HS-27A (cell line): ENCODE measurements around the gene ADGRG3.

ENCODE experiments used
- DNase-seq: peaks from one replicate; pipeline ENCODE4 v3.0.0-alpha.2; 2012; ENCODE audit warnings: low read depth, missing footprints

The ADGRG3 gene

DNA sequence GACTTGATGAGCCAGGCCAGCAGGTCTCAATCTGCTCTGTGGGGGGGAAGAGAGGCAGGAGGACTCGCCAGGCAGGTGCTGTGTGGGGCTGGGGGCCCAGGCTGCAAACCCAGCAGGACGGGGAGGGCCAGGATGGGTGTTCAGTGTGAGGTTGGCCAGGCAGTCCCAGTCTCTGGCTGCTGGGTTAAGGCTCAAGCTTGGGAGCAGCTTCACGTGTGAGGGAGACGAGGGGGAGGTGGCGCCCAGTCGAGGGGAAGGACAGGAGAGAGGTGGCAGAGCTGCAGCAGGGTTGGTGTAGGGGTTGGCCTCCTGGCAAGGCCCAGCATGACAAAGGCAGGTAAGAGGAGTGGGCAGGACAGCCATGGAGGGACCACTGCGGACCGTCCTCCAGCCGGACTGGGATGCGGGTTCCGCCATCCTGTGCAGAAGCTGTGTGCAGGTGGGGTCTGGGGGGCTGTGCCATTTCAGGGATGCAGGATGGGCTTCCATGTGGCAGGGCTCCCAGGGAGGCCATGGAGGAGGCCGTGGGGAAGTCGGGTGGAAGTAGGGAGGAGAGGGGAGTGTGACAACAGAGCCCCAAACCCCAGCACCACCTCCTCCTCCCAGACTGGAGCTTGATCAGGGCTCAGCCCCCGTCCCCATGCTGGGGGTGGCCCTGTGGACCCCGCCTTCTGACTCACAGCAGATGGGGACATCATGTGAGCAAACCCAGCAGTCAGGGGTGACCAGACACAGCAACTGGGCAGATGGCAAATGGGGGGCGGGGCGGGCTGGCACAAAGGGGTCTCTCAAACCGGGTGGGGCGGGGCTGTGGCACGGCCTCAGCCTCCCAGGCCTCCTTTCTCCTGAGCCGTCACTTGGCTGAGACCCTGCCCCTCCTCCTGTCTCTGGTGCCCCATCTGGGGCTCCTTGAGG lies 36.9 kb upstream of the ADGRG3 start:
- DNase-seq: no peak

DNA sequence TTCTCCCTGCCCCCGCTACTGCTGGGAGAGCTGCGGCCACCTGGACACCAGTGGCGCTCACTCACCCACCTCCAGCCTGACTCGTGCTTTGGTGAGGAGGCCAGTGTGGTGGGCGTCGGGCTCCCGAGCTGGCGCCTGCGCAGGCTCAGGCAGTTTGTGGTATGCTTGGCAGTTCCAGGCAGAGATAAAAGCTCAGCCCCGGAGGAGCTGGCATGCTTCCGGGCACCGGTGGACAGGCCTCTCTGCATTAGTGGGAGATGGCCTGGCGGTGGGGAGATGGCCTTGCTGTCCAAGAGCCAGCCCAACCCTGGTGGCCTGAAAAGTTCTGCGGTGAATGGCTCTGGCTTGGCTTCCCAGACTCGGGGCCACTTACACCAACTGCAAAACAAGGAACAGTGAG lies 35.5 kb upstream of the ADGRG3 start:
- DNase-seq: no peak

DNA sequence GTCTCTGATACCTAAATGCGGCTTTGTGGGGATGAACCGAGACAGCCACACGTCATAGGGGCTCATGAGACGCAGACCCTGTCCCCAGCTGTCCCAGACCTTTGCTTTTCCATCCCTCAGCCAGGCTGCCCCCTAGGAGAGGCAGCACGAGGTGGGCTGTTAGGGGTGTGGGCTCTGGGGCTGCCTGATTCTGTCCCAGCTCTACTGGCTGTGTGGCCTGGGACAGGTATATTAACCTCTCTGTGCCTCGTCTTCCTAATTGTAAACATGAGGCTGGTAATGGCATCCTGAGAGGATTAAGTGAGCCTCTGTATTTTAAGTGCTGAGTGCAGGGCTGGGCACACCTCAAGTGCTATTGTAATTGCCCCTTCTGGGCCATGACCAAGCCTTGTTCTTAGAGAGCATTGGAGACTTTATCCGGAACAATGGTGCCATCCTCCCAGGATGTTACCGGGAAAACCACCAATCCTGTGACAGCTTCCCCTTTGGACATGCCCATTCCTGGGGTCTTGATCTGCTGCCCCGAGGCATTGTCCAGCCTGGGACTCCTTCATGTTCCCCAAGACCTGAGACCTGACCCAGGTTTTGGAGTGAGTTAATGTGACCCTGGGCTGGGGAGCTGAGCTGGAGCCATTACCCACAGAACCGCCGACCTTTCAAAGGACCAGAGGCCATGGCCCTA lies 34.6 kb upstream of the ADGRG3 start:
- DNase-seq: no peak

DNA sequence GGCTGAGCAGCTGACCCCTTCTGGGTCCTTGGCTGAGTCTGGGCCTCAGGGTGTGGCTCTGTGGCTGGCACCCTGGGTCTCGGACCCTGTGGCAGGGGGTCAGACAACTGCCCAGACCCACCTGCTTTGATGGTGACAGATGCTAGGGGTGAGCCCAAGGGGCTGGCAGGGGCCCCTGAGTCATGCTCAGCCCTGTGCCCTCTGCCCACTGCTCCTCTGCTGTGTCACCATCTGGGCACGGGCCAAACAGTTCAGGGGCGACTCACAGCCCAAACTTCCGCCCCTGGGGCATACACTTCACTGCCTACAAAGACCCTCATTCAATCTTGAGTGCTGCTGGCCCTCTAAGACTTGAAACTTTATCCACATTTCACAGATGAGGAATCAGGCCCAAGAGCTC lies 33.9 kb upstream of the ADGRG3 start:
- DNase-seq: no peak

DNA sequence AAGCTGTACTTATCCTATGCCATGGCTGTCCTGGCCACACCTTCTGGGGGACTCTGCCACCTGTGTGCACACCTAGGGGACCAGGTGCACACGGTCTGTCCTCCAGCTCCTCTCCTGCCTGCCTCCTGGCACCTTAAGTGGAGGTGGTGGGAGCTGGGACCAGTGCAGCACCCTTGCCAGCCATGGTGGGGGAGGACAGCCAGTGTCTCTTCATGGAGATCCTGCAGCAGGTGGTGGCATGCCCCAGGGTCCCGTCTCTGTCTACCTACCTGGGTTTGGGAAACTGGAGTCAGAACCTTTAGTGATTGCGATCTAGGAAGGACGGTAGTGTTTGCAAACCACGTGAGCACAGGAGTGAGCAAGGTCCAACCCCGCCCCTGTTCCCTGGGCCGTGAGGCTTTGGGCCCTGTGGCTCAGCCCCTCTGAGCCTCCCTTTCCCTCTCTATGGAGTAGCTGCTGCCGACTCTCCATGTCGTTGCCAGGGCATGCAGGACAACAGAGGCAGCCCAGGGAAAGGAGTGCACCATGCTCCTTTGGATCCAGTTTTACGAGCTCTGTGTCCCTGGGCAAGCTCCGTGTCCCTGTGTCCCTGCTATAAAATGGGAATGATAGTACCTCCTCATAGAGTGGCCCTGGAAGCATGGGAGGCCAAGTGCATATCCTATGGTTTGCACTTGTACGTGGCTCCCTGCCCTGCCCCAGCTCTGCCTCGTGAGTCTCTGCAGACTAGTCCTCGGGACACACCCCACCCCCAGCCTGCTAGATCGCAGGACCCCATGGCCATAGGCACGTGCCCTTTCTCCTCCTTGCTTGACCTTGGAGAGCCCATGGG lies 32.6 kb upstream of the ADGRG3 start:
- DNase-seq: no peak

DNA sequence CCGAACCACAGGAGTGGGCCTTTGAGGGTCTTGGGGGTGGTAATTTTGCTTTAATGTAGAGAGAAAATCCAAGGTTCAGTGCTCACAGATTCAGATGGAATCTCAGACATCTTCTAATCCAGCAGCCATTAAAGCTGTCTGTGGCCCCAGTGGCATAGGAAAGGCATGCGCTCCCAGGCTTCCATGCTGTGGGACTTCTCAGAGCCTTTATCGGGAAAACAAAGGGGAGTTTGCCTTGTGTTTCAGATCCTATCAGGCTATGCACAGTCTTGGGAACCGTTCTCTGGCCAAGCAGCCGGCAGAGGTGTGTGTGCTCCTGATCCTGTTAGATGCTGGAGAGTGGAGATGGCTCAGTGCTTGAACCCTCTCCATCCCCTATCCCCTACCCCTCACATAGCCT lies 31.9 kb upstream of the ADGRG3 start:
- DNase-seq: no peak

DNA sequence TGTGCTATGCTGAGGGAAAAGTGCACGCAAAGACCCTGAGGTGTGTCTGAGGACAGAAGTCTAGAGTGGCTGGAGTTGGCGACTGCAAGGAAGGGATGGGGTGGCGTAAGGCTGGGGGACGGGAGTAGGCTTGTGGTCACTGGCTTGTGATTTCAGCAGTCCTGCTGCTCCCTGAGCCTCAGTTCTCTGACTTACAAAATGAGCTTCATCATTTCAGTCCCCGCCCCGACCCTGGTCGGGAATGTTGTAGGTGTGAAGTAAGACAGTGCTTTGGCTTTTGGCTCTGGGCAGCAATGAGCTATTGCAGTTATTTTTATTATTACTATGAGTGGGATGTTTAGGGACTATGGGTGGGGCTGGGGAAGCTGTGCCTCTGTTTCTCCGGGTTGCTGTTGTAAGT lies 31.1 kb upstream of the ADGRG3 start:
- no peak for DNase-seq

DNA sequence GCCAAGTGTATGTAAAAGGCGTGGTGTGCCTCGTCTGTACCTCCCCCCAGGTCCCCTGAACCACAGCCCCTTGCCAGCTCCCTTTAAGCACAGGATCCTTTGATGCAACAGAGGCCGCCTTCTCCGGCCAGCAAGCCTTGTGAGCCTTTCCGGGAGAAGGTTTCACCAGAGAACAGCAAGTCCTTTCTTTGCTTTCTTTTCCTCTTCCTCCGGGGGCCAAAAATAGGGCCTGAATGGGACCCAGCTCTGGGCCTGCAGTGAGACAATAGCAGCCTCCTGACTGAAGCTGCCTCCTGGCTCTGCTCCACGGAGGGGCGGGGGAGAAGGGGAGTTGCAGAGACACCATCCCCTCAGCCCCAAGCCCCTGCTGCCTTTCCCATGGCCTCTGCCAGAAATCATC lies 30.7 kb upstream of the ADGRG3 start:
- DNase-seq: no peak

DNA sequence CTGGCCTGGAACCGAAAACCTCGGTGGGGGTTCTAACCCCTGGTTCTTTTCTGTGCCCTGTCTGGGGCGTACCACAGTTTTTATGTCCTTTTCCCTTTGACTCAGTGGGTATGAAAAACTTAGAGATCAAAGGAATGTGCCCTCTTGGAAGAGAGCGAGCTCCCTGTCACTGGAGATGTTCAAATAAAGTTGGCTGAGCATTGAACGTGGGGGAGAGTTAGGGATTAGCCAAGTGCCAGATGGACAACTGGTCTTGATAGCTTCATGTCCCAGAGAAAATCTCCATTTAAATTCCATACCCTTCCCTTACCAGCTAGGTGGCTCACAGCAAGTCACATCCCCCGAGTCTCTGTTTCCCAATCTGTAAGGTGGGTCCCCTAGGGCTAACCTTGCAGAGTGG lies 30.1 kb upstream of the ADGRG3 start:
- DNase-seq: no peak

DNA sequence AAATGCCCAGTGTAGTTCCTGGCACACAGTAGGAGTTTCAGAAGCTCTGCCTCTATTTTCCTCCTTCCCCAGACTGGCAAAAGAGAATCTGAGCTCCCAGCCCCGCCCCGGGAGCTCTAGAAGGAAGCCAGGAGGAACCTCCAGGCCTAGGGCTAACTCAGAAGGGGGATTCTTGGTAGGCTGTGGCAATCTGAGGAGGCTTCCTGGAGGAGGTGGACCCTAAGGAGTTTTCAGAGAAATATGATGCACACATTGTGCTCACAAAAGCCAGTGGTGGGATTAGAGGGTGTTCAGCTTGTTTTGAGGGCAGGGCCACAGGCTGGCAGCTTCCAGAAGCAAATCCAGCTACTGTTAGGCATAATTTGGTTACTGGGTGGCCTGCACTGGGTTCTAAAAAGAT lies 29.7 kb upstream of the ADGRG3 start:
- DNase-seq: no peak

DNA sequence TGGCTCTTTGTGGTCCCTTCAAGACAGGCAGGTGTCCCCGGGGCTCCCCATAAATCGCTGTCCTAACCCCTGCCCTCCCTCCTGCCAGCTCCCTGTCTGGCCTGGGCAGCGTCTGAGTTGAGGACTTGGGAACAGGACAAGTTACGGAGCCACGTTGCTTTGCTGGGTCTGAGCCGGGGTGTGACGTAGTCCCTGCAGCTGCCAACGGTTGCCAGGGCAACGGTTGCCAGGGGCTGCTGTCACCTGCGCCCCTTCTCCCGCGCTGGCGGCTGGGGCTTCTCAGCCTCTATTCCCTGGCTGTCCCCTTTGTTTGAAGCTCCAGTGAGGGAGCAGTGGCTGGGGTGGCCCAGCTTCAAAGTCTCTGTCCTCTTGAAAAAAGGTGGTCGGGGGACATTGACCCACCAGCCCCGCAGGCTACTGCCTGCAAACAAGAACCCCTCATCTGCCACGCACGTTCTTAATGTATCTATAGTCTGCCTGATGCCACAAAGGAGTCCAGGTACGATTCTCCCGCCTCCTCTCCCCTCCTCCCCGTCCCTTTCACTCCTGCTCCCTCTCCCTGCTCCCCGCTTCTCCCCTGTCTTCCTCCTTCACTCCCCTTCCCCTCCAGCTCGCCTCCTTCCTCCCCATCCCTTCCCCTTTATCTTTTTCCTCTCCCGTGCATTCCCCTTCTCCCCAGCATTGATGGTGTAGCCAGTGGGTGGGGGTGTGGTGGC lies 28.8 kb upstream of the ADGRG3 start:
- no peak for DNase-seq

DNA sequence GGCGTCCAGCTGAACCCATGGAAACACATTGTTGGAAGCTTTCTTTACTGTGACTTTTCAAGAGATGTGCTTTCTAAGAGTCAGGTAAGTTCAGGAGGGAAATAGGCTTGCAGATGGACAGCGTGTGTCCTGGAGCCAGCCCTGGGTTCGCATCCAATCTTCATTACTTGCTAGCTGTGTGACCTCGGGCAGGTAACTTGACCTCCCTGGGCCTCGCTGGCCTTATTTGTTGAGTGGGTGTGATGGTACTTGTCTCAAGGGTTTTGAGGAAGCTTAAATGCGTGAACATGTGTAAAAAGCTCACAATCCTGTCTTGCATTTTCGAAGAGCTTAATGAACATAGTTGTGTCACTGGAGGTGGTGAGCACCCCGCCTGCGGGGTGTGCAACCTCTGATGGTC lies 27.9 kb upstream of the ADGRG3 start:
- DNase-seq: no peak

DNA sequence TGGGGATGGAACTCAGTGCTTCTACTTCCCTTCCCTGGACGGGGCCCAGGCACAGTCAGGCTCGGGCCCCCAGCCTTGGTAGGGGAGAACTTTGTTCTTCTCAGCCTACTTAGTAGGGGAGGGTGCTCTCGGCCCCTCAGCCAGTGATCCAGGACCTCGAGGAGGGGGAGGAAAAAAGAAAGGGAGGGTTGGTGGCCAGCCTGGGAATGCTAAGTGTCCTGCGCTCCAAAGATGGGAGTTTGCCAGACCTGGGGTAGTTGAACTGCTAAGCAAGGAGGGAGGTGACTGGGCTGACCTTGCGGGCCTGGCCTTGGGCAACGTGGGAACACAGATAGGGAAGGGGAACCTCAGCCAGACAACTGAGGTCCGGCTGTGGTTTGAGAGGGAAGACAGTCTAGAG lies 27.5 kb upstream of the ADGRG3 start:
- no peak for DNase-seq

DNA sequence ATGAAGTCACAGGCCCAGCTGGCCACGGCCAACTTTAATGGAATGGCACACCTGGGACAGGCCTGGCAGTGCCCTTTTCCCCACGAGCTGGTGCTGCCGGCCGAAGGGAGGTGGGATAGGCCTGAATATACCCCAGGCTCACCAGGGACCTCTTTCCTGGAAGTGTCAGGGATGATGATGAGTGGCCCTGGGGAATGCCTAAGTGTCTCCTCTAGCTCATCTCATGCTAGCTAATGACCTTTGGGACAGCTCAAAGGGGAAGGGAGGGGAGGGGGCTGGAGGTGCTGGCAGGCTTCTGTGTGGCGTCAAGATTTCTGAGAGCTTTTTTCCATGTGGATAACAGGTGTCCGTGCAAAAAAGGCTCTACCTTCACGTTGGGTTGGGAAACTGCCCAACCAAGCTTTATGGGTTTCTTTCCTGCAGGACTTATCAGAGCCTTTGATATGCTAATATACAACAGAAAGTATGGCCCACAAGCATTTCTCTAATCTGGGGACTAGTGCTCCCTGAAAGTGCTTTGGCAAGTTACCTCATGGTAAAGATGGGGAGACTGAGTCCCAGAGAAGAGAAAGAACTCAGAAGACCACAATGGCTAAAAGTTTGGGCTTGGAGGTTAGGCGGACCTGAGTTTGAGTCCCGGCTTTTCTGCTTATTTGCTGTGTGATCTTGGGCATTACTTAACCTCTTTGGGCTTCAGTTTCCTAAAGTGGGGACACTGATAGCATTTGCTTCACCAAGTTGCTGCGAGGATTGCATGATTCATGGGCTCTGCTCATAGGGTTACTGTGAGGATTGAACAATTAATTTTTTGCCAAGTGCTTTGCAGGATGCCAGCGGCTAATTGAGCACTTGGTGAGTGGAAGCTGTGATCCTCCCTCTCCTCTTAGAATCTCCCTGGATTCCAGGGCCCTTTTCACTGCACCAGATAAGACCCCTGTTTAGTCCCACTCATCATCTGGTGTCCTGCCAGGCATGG lies 25.7 kb upstream of the ADGRG3 start:
- DNase-seq: no peak

DNA sequence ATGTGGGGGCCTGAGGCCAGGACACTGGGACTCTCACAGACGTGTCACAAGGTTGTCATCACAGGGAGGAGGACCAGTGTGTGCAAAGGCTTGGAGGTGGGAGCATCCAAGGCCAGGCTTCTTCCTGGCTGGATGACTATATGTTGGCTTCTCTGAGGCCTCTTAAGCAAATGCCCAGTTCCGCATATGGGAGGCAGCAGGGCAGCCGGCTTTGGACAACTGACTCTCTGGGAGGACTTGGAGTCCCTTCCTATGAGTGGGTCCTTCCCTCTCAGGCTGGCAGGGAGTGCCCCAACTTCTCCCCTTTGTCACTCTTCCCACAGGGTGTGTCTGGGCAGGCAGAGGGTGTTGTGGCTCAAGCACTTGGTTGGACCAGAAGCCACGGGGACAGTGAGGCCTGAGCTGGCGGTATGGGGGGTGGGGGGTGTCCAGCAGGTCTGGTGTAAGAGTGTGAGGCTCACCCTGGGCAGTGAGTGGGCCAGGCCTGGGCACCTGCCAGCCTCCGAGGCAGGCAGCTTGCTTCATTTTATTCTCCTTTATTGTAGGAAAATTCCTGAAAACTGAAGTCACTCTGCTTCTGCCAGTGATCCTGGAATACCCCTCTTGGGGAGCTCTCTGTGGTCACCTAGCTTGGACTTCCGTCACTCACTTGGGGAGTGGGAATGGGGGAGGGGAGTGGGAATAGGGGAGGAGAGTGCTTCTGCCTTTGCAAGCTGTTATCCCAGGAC lies 24.8 kb upstream of the ADGRG3 start:
- DNase-seq: no peak

DNA sequence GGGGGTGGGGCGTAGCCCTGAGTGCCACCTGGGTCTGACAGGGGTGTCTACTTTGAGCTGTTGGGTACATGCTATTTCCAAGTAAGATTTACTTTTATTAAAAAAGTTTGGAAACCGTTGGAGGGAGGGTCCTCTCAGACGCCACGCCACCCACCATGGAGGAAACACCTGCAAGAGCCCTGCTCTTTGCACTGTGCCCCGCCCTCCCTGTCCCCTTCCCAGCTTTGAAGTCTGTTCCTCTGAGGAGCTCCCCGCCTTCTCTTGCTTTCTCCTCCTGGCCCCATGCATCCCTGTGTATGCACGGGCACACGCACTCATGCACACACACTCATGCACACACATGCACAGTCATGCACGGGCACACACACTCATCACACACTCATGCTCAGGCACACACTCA lies 24.2 kb upstream of the ADGRG3 start:
- DNase-seq: no peak

DNA sequence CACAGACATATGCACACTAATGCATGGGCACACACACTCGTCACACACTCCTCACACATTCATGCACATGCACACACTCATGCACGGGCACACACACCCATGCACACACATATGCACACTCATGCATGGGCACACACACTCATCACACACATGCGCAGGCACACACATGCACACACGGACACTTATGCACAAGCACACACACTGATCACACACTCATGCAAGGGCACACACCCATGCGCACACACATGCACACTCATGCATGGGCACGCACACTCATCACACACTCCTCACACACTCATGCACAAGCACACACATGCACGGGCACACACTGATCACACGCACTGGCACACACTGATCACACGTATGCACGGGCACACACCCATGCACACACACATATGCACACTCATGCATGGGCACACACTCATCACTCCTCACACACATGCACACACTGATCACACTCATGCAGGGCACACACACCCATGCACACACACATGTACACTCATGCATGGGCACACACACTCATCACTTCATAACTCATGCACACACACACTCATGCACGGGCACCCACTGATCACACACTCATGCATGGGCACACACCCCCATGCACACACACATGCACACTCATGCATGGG lies 23.6 kb upstream of the ADGRG3 start:
- DNase-seq: no peak

DNA sequence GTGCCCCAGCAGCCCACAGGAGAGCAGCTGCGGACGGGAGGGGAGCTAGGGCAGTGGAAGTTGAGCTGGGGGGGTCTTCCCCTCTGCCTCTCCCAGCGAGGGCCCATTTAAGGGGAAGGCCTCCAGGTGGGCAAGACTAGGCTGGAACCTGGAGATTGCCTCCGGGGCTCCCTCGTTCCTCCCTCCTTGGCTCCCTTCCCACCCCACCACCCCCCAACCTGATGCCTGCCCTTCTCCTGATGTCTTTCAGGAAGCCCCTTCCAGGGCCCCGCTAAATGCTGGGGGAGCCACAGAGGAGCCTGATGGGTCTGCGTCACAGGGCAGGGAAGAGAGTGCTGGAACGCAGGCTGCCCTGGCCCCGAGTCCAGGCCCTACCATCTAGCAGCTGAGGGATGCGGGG lies 22.9 kb upstream of the ADGRG3 start:
- DNase-seq: no peak

DNA sequence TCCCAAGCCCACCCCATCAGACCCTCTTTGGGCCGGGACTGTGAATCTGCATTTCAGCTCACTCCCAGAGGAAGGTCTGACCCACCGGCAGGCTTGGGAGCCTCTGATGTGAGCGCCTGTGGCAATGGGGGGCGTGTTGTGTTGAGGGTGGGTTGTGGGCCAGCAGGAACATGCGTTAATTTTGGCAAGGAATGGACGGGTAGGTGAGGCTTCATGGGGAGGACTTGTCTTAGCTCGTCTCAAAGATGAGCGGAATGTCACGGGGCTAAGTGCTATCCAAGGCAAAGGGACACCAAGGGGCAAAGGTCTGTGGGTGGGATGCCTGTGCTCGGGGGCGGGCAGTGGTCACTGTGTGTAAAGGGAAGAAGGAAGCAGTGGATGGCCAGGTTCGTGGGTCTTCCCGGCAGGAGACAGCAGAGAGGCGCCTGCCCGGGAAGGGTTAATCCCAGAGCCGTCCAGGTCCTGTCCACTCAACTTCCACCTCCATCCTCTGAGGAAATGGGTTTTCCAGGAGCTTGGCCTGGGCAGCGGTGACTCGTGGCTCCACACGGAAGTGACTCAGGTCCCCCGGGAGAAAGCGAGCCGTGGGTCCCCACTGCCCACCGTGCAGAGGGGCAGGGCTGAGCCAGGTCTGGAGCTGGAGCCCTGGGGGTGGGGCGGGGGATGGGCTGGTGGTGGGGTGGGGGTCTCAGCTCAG lies 22.3 kb upstream of the ADGRG3 start:
- no peak for DNase-seq
